GM23338 (cell line): ENCODE measurements around the gene COX4I2. TPM values are rescaled to one million over a fixed set of nuclear protein-coding genes. Genes with fewer than 3 reads are reported as not detected.
A peak's percentile ranks its signal among the peaks of the same experiment; 100 is the strongest.

Experiments
- ATAC-seq: fragments of 200-7000 bp; cut with Tn5 transposase; 3 replicates; pipeline ENCODE4 v1.9.1; 2020
- DNase-seq: peaks from one replicate; pipeline ENCODE4 v3.0.0-alpha.2; 2015; ENCODE audit warnings: low spot score
- H2AFZ ChIP-seq: fragments of 200-600 bp; sonication (generic); 2 replicates; pipeline ENCODE4 v1.8.0; 2016; ENCODE audit warnings: antibody characterized with exemption, mild to moderate bottlenecking, moderate library complexity
- H3F3A ChIP-seq: fragments of 200-600 bp; sonication (generic); replicated peaks from 2 replicates; pipeline ENCODE4 v1.8.0; 2017; ENCODE audit warnings: antibody characterized with exemption, mixed run types, low read depth
- H3K27ac ChIP-seq: fragments of 200-600 bp; sonication (generic); 2 replicates; pipeline ENCODE4 v1.6.1; 2016; ENCODE audit warnings: low read depth
- H3K27me3 ChIP-seq: fragments of 200-600 bp; sonication (generic); 2 replicates; pipeline ENCODE4 v1.8.0; 2016; ENCODE audit warnings: mild to moderate bottlenecking, mixed run types, moderate library complexity; ENCODE audit not compliant: insufficient read depth
- H3K36me3 ChIP-seq: fragments of 200-600 bp; sonication (generic); 2 replicates; pipeline ENCODE4 v1.8.0; 2016; ENCODE audit warnings: mild to moderate bottlenecking; ENCODE audit not compliant: insufficient read depth
- H3K4me1 ChIP-seq: fragments of 200-600 bp; sonication (generic); 2 replicates; pipeline ENCODE4 v1.8.0; 2016; ENCODE audit warnings: mild to moderate bottlenecking, moderate library complexity; ENCODE audit not compliant: insufficient read depth
- H3K4me2 ChIP-seq: fragments of 200-600 bp; sonication (generic); 2 replicates; pipeline ENCODE4 v1.7.1; 2017; ENCODE audit warnings: mixed run types
- H3K4me3 ChIP-seq: fragments of 200-600 bp; sonication (generic); 2 replicates; pipeline ENCODE4 v1.6.1; 2016; ENCODE audit warnings: mixed run types
- H3K79me2 ChIP-seq: fragments of 200-600 bp; sonication (generic); replicated peaks from 2 replicates; pipeline ENCODE4 v1.8.0; 2017; ENCODE audit warnings: mild to moderate bottlenecking; ENCODE audit not compliant: insufficient read depth
- H3K9me2 ChIP-seq: fragments of 200-600 bp; sonication (generic); 2 replicates; pipeline ENCODE4 v1.8.0; 2017; ENCODE audit not compliant: insufficient read depth
- H4K20me1 ChIP-seq: fragments of 200-600 bp; sonication (generic); replicated peaks from 2 replicates; pipeline ENCODE4 v1.8.0; 2017; ENCODE audit warnings: mild to moderate bottlenecking; ENCODE audit not compliant: insufficient read depth
- H3K27ac Mint-ChIP-seq: 2 replicates; pipeline ENCODE4 v1.8.0; 2020; ENCODE audit warnings: inconsistent platforms, mild to moderate bottlenecking, moderate library complexity, mixed read lengths
- H3K27me3 Mint-ChIP-seq: 3 replicates; pipeline ENCODE4 v1.8.0; 2022; ENCODE audit warnings: low read depth, mild to moderate bottlenecking, moderate library complexity, mixed read lengths, inconsistent platforms; ENCODE audit not compliant: insufficient read depth, poor library complexity
- H3K36me3 Mint-ChIP-seq: 3 replicates; pipeline ENCODE4 v1.8.0; 2021; ENCODE audit warnings: low read depth, mild to moderate bottlenecking, inconsistent platforms, moderate library complexity, mixed read lengths
- H3K4me1 Mint-ChIP-seq: 3 replicates; pipeline ENCODE4 v1.8.0; 2020; ENCODE audit warnings: mild to moderate bottlenecking, inconsistent platforms, mixed read lengths
- H3K4me3 Mint-ChIP-seq: 3 replicates; pipeline ENCODE4 v1.8.0; 2021; ENCODE audit warnings: moderate library complexity, mild to moderate bottlenecking, inconsistent platforms, mixed read lengths
- H3K9me3 Mint-ChIP-seq: 3 replicates; pipeline ENCODE4 v1.8.0; 2020; ENCODE audit warnings: moderate library complexity, mild to moderate bottlenecking, inconsistent platforms, mixed read lengths
- CREB1 ChIP-seq: fragments of 250-450 bp; sonication (Bioruptor Pico); IDR thresholded peaks from 2 replicates; pipeline ENCODE4 v1.5.0; 2020; ENCODE audit warnings: low read depth, mild to moderate bottlenecking, moderate library complexity
- CTCF ChIP-seq, 2 experiments: fragments of 200-600 bp in 1 of 2; sonication (generic) in 1 of 2; conservative IDR thresholded peaks; 2 replicates each; pipeline versions ENCODE4 v1.5.1 to v1.6.1; 2016 to 2017; ENCODE audit warnings: antibody characterized with exemption in 2 of 2, low read depth in 2 of 2, mild to moderate bottlenecking in 2 of 2, moderate library complexity in 1 of 2
- EZH2 ChIP-seq: fragments of 200-600 bp; sonication (generic); IDR thresholded peaks from one replicate; pipeline ENCODE4 v1.8.0; 2017; ENCODE audit warnings: antibody characterized with exemption, mild to moderate bottlenecking, low read depth; ENCODE audit not compliant: unreplicated experiment
- EZH2phosphoT487 ChIP-seq: fragments of 200-600 bp; sonication (generic); IDR thresholded peaks from one replicate; pipeline ENCODE4 v1.8.1; 2018; ENCODE audit warnings: antibody characterized with exemption; ENCODE audit not compliant: unreplicated experiment
- JUNB ChIP-seq: IDR thresholded peaks from one replicate; pipeline ENCODE4 v1.6.1; 2016; ENCODE audit warnings: antibody characterized with exemption; ENCODE audit not compliant: unreplicated experiment
- NANOG ChIP-seq: IDR thresholded peaks from 2 replicates; pipeline ENCODE4 v1.6.1; 2016; ENCODE audit warnings: antibody characterized with exemption, borderline replicate concordance
- POLR2AphosphoS5 ChIP-seq: IDR thresholded peaks from 2 replicates; pipeline ENCODE4 v1.6.1; 2016; ENCODE audit warnings: antibody characterized with exemption, low read depth
- STAT1 ChIP-seq: IDR thresholded peaks from one replicate; pipeline ENCODE4 v1.6.1; 2016; ENCODE audit warnings: antibody characterized with exemption; ENCODE audit not compliant: unreplicated experiment
- ZNF114 ChIP-seq: fragments of 250-450 bp; sonication (Bioruptor Pico); IDR thresholded peaks from 2 replicates; pipeline ENCODE4 v1.5.0; 2020; ENCODE audit warnings: mild to moderate bottlenecking, moderate library complexity
- ZNF331 ChIP-seq: fragments of 250-450 bp; sonication (Bioruptor Pico); IDR thresholded peaks from 2 replicates; pipeline ENCODE4 v1.5.0; 2020; ENCODE audit warnings: low read depth, mild to moderate bottlenecking, moderate library complexity
- ZNF462 ChIP-seq: fragments of 250-450 bp; sonication (Bioruptor Pico); IDR thresholded peaks from 2 replicates; pipeline ENCODE4 v1.5.0; 2020; ENCODE audit warnings: mild to moderate bottlenecking, moderate library complexity
- polyA plus RNA-seq: library from polyadenylated mRNA; unstranded; fragments of >200 nt; fragmentation: Nextera tagmentation; extraction: Ambion mirVana; gene quantifications from 2 replicates; pipeline ENCODE4 v1.2.1, GENCODE V29; 2016
- total RNA-seq: library from RNA; depleted of rRNA; stranded (reverse); fragments of >200 nt; shearing (Covaris generic); gene quantifications from 2 replicates; pipeline ENCODE4 v1.2.3, GENCODE V29; 2014
- TF ChIP-seq, protein P1 (sequence below): IDR thresholded peaks from 2 replicates; pipeline ENCODE4 v1.6.1; 2016; ENCODE audit warnings: antibody characterized with exemption
- TF ChIP-seq, protein P2 (sequence below): IDR thresholded peaks from one replicate; pipeline ENCODE4 v1.6.1; 2018; ENCODE audit warnings: antibody characterized with exemption; ENCODE audit not compliant: unreplicated experiment

COX4I2 gene
- total and polyA plus RNA-seq, 2 experiments from 2014 or later = 0.63 TPM; not detected in 1

DNA sequence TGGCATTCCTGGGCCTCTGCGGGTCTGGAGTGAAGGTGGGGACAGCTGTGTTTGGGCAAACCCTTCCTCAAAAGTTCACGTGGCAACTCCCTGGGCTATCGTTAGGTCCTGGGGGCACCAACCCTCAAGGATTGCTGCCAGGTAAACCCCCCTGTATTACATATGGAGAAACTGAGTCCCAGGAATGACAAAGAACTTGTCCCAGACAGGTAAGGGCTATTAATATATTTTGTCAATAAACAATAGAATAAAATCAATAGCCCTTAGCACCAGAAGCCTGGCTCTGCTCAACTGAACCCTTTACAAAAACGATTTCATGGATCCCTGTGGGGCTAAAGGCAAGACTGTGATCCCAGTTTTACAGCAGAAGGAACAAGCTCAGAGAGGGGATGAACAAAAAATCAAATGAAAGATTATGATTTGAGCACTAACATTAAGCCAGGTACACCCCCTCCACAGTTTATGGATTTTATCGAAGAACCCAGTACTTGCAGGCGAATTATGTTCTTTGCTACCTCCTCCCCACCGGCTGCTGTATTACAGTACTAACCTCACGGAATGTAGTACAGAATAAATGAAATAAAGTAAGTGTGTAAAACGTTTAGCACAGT, 30.0 kb upstream of the COX4I2 start:
- H2AFZ ChIP-seq = no peak overlapping the region
- H3K4me3 ChIP-seq = peak overlapping the region; percentile 61
- no peaks in the 10 kb centered on the region for H3K9me2 ChIP-seq
- H3K36me3 ChIP-seq = no peaks in the 10 kb centered on the region
- Mint-ChIP-seq H3K27ac (no peak overlapping the region), H3K4me1 (peaks cover 44% of the 10 kb centered on the region), H3K27me3 (peaks cover 72% of the 10 kb centered on the region), H3K9me3 (peaks cover 2% of the 10 kb centered on the region; the same call in 1 of the 3 replicates), H3K4me3 (peak overlapping the region; percentile 89), H3K36me3 (peaks cover 13% of the 10 kb centered on the region)
- peak overlapping the region; percentile 92 for H3K27ac ChIP-seq
- no peak for TF ChIP-seq ZNF462
- no peak for TF ChIP-seq EZH2
- TF ChIP-seq, protein P1, sequence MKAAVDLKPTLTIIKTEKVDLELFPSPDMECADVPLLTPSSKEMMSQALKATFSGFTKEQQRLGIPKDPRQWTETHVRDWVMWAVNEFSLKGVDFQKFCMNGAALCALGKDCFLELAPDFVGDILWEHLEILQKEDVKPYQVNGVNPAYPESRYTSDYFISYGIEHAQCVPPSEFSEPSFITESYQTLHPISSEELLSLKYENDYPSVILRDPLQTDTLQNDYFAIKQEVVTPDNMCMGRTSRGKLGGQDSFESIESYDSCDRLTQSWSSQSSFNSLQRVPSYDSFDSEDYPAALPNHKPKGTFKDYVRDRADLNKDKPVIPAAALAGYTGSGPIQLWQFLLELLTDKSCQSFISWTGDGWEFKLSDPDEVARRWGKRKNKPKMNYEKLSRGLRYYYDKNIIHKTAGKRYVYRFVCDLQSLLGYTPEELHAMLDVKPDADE = no peak
- TF ChIP-seq JUNB = no peak
- no peak for TF ChIP-seq ZNF331
- no peak for TF ChIP-seq CTCF (conservative IDR thresholded peaks at IDR 0.05; ENCODE audit: low read depth in 2 of 2)
- no peak for TF ChIP-seq EZH2phosphoT487
- no peak for TF ChIP-seq POLR2AphosphoS5
- TF ChIP-seq CREB1 = no peak
- TF ChIP-seq NANOG = no peak
- no peak for TF ChIP-seq ZNF114
- TF ChIP-seq, protein P2, sequence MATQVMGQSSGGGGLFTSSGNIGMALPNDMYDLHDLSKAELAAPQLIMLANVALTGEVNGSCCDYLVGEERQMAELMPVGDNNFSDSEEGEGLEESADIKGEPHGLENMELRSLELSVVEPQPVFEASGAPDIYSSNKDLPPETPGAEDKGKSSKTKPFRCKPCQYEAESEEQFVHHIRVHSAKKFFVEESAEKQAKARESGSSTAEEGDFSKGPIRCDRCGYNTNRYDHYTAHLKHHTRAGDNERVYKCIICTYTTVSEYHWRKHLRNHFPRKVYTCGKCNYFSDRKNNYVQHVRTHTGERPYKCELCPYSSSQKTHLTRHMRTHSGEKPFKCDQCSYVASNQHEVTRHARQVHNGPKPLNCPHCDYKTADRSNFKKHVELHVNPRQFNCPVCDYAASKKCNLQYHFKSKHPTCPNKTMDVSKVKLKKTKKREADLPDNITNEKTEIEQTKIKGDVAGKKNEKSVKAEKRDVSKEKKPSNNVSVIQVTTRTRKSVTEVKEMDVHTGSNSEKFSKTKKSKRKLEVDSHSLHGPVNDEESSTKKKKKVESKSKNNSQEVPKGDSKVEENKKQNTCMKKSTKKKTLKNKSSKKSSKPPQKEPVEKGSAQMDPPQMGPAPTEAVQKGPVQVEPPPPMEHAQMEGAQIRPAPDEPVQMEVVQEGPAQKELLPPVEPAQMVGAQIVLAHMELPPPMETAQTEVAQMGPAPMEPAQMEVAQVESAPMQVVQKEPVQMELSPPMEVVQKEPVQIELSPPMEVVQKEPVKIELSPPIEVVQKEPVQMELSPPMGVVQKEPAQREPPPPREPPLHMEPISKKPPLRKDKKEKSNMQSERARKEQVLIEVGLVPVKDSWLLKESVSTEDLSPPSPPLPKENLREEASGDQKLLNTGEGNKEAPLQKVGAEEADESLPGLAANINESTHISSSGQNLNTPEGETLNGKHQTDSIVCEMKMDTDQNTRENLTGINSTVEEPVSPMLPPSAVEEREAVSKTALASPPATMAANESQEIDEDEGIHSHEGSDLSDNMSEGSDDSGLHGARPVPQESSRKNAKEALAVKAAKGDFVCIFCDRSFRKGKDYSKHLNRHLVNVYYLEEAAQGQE = no peak
- TF ChIP-seq STAT1 = no peak
- H3F3A ChIP-seq = peaks cover 38% of the 10 kb centered on the region
- DNase-seq (no peak), ATAC-seq (no peak)
- no peaks in the 10 kb centered on the region for H4K20me1 ChIP-seq
- H3K79me2 ChIP-seq = peaks cover 19% of the 10 kb centered on the region
- H3K4me1 ChIP-seq = peaks cover 52% of the 10 kb centered on the region
- H3K27me3 ChIP-seq = no peaks in the 10 kb centered on the region
- H3K4me2 ChIP-seq = peak overlapping the region; percentile 76
